ENCODE results near the gene GFER. TPM values are rescaled to one million over a fixed set of nuclear protein-coding genes. Genes with fewer than 3 reads are reported as not detected.

Gene GFER
- total and polyA plus RNA-seq, 9 of the 15 experiments (the other 6 are each of a cell fraction or from before 2014, with no cell fraction given): 4.3 to 53.7 (median 19.8) TPM

DNA sequence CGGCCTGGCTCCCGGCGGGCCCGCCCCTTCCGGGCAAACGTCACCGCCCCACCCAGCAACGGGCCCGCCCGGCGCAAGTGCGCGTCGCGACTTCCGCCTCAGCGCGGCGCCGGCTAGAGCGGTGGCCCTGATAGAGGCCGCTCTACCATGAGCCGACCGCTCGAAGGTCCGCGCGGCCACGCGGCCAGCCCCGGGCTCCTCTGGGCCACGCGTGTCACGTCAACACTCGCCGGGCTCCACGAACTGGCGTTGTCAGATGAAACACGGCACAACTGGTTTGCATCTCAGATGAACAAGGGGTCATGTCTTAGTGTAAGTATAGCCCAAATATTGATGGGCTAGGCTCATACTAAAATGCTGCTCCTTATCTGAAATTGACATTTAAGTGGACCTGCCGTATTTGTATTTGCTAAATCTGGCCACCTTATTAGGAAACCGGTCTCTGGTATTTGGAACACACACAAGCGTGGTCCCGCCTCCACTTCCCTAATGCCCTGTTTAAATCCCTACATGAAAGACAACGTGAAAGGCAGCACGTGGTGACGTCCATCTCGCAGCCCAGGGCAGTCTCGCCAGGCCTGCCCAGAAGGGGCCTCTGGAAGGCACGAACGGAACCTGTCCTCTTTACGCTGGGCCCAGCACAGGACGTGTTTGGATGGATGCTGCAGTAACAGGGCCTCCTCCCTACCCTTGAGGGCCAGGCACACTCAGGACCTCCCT lies 26.0 kb downstream of the GFER start, which contains the start of gene ZNF598 (continued):
- TF ChIP-seq ZNF589 (CRISPR knock-in tag; IDR thresholded peaks at IDR 0.05; ENCODE audit: low read depth) (no peak), SIRT6 (IDR thresholded peaks at IDR 0.05; ENCODE audit: low read depth, low read length) (no peak), TCF7 (IDR thresholded peaks at IDR 0.05; ENCODE audit: borderline replicate concordance) (no peak), CBX8 (IDR thresholded peaks at IDR 0.05; ENCODE audit: borderline replicate concordance, extremely low read depth, low read depth, low read length, poor library complexity, severe bottlenecking) (no peak), CHAMP1 (IDR thresholded peaks at IDR 0.05) (no peak), STAT5A (IDR thresholded peaks at IDR 0.05; ENCODE audit: borderline replicate concordance, low read length) (no peak; the same call in 1 of the 2 replicates), SIN3B (IDR thresholded peaks at IDR 0.05; ENCODE audit: low read depth) (peak; percentile 53; the same call in 1 of the 2 replicates), CBFA2T2 (conservative IDR thresholded peaks at IDR 0.05) (no peak), VEZF1 (CRISPR knock-in tag; IDR thresholded peaks at IDR 0.05) (peak; percentile 62; the same call in 1 of the 2 replicates), KAT8 (IDR thresholded peaks at IDR 0.05; ENCODE audit: low read depth) (no peak), ZFP30 (CRISPR knock-in tag; IDR thresholded peaks at IDR 0.05; ENCODE audit: borderline replicate concordance) (no peak), POLR2A (conservative IDR thresholded peaks at IDR 0.05) (peak; percentile 96), CC2D1A (IDR thresholded peaks at IDR 0.05) (no peak), KLF16 (IDR thresholded peaks at IDR 0.05) (no peak), ARID1B (IDR thresholded peaks at IDR 0.05) (0 out of 2 replicates have a peak, but pooled peaks have one; percentile 22), ZNF41 (CRISPR knock-in tag; conservative IDR thresholded peaks at IDR 0.05) (no peak), U2AF2 (optimal IDR thresholded peaks at IDR 0.05; ENCODE audit: low read depth, low read length) (no peak), CHD1 (IDR thresholded peaks at IDR 0.05; ENCODE audit: low read length) (peak; percentile 69), ELF4 (CRISPR knock-in tag; IDR thresholded peaks at IDR 0.05) (no peak)
- TF ChIP-seq, protein P1, sequence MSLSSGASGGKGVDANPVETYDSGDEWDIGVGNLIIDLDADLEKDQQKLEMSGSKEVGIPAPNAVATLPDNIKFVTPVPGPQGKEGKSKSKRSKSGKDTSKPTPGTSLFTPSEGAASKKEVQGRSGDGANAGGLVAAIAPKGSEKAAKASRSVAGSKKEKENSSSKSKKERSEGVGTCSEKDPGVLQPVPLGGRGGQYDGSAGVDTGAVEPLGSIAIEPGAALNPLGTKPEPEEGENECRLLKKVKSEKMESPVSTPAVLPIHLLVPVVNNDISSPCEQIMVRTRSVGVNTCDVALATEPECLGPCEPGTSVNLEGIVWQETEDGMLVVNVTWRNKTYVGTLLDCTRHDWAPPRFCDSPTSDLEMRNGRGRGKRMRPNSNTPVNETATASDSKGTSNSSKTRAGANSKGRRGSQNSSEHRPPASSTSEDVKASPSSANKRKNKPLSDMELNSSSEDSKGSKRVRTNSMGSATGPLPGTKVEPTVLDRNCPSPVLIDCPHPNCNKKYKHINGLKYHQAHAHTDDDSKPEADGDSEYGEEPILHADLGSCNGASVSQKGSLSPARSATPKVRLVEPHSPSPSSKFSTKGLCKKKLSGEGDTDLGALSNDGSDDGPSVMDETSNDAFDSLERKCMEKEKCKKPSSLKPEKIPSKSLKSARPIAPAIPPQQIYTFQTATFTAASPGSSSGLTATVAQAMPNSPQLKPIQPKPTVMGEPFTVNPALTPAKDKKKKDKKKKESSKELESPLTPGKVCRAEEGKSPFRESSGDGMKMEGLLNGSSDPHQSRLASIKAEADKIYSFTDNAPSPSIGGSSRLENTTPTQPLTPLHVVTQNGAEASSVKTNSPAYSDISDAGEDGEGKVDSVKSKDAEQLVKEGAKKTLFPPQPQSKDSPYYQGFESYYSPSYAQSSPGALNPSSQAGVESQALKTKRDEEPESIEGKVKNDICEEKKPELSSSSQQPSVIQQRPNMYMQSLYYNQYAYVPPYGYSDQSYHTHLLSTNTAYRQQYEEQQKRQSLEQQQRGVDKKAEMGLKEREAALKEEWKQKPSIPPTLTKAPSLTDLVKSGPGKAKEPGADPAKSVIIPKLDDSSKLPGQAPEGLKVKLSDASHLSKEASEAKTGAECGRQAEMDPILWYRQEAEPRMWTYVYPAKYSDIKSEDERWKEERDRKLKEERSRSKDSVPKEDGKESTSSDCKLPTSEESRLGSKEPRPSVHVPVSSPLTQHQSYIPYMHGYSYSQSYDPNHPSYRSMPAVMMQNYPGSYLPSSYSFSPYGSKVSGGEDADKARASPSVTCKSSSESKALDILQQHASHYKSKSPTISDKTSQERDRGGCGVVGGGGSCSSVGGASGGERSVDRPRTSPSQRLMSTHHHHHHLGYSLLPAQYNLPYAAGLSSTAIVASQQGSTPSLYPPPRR (CRISPR knock-in tag; IDR thresholded peaks at IDR 0.05; ENCODE audit: borderline replicate concordance): no peak
